Measurements from ENCODE around the gene OR11G2.
"Not testable (repeated sequence)": the region's sequence is repeated elsewhere in the genome, so short reads cannot be mapped to it uniquely, and the experiment has no call there.

Gene OR11G2, protein sequence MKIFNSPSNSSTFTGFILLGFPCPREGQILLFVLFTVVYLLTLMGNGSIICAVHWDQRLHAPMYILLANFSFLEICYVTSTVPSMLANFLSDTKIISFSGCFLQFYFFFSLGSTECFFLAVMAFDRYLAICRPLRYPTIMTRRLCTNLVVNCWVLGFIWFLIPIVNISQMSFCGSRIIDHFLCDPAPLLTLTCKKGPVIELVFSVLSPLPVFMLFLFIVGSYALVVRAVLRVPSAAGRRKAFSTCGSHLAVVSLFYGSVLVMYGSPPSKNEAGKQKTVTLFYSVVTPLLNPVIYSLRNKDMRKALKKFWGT

DNA sequence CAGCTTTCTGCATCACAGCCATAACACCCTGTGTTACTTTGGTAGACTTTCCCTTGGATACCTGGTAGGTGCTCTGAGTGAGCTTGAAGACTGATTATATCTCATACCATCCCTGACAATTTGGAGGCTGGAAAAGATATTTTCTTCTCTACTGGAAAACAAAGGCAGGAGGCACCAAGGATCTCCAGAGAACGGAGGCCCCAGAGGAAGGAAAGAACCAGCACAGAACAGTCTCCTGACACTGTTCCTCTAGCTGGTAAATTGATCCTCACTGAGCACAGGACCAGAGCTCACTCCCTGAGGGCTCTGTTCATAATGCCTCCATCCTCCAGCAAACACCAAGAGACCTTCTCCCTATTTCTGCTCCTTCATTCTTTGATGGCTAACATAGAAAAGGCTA is at the start of gene OR11G2:
TSS of gene OR11G2 (plus strand) at position 301 of the 400 bp plus-strand sequence. CDS start 6,542 bp downstream, outside the sequence.
- no peak for DNase-seq (ENCODE audit: low read depth in 2 of 2)

GRCh38 chr14:20143911-20144310 is 46.8 kb upstream of the OR11G2 start:
- DNase-seq (ENCODE audit: low read depth in 2 of 2): no peak

GRCh38 chr14:20144820-20145219 is 45.9 kb upstream of the OR11G2 start:
- no peak for DNase-seq (ENCODE audit: low read depth in 2 of 2)

- DNase-seq (ENCODE audit: low read depth in 2 of 2): no peak
These were observed 26.2 kb upstream of the OR11G2 start for GRCh38 chr14:20164462-20164861.

DNA sequence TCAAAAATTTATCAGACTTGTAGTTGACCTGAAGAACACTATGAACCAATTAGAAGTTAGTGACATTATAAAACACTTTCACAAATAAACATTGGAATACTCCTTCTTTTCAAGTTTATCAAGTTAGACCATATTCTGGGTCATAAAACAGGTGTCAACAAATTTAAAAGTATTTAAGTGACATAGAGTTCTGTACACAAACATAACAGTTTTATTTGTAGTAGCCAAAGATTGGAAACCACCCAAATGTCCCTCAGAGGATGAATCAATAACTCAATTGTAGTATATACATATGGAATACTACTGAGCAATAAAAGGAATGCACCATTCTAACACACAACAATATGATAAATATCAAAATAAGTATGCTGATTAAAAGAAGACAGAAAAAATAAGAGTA is 23.6 kb upstream of the OR11G2 start:
- no peak for DNase-seq (ENCODE audit: low read depth in 2 of 2)

GRCh38 chr14:20169852-20170251 is 20.8 kb upstream of the OR11G2 start:
- not testable (repeated sequence) for DNase-seq (ENCODE audit: low read depth in 2 of 2)

DNA sequence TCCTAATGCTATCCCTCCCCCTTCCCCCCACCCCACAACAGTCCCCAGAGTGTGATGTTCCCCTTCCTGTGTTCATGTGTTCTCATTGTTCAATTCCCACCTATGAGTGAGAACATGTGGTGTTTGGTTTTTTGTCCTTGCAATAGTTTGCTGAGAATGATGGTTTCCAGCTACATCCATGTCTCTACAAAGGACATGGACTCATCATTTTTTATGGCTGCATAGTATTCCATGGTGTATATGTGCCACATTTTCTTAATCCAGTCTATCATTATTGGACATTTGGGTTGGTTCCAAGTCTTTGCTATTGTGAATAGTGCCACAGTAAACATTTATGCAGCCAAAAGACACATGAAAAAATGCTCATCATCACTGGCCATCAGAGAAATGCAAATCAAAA is 16.5 kb upstream of the OR11G2 start:
- not testable (repeated sequence) for DNase-seq (ENCODE audit: low read depth in 2 of 2)

GRCh38 chr14:20176330-20176729 is 14.4 kb upstream of the OR11G2 start:
- no peak for DNase-seq (ENCODE audit: low read depth in 2 of 2)

DNA sequence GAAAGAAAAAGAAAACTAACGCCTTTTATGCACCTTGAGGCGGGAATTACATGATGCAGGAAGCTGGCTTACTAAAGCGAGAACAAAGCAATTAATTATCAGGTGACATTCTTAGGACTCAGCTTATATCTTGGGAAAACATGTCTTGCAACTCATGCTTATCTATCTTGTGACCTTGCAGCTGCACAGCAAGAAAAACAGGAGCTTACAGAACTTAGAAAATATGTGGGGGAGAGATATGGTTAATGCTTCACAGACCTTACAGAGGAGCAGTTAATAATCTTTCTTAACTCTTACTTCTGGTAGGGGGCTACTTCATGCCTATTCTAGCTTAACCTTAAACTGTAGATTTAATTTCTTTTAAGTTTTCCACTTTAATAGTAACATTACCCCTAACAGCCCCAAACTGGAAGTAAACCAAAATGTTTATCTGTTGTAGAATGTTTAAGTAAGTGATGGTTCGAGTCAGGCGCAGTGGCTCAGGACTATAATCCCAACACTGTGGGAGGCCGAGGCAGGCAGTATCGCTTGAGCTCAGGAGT is 13.2 kb upstream of the OR11G2 start:
- no peak for DNase-seq (ENCODE audit: low read depth in 2 of 2)

DNA sequence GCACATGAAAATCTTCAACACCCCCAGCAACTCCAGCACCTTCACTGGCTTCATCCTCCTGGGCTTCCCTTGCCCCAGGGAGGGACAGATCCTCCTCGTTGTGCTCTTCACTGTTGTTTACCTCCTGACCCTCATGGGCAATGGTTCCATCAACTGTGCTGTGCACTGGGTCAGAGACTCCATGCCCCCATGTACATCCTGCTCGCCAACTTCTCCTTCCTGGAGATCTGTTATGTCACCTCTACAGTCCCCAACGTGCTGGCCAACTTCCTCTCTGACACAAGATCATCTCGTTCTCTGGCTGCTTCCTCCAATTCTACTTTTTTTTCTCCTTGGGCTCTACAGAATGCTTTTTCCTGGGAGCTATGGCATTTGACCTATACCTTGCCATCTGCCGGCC is 11.5 kb upstream of the OR11G2 start:
- no peak for DNase-seq (ENCODE audit: low read depth in 2 of 2)

- no peak for DNase-seq (ENCODE audit: low read depth in 2 of 2)
These were observed 10.8 kb upstream of the OR11G2 start for GRCh38 chr14:20179880-20180279.

DNA sequence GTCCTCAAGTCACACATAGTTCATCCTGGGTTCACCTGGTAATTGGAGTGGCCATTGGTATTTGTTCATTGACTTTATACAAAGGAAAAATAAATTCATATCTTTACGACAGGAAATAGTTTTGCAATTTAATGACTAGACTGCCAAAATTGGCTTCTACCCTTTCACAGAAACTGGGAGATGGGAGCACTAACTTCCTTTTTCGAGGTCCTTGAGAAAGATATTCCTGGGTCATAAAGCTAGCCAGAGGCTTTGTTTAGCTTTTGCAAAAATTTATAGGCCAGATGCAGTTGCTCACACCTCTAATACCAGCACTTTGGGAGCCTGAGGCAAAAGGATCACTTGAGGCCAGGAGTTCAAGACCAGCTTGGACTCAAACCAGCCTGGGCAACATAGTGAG is 10.2 kb upstream of the OR11G2 start:
- no peak for DNase-seq (ENCODE audit: low read depth in 2 of 2)

GRCh38 chr14:20184181-20184580 is 6.5 kb upstream of the OR11G2 start:
- no peak for DNase-seq (ENCODE audit: low read depth in 2 of 2)

DNA sequence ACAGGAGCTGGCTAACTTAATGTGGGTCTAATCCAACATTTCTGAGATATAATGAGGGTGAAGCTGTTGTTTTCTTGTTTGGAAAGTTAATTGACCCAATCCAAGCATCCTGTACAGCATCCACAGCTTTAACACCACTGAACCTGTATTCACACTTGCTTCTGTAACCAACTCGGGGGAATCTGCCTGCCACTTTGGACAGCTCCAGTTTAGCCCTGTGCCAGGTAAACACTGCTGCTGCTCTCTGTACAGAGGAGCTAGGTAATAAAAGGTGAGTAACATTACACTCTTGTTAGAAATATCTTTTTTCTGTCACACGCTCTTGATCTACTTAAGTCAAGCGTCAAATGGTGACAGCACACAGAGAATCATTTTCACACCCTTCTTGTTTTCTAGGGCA is 700 bp downstream of the OR11G2 start:
- no peak for DNase-seq (ENCODE audit: low read depth in 2 of 2)

GRCh38 chr14:20194101-20194500 is 3.4 kb downstream of the OR11G2 start:
- DNase-seq (ENCODE audit: low read depth in 2 of 2): no peak

DNA sequence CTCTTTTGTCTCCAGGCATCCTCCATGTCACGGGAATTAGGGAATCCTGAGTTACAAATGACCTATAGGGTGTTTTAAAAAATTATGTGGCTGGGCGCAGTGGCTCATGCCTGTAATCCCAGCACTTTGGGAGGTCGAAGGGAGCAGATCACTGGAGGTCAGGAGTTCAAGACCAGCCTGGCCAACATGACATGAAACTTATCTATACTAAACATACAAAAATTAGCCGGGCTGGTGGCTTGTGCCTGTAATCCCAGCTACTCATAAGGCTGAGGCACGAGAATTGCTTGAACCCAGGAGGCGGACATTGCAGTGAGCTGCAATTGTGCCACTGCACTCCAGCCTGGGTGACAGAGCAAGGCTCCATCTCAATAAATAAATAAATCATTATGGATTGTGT is 4.5 kb downstream of the OR11G2 start:
- DNase-seq (ENCODE audit: low read depth in 2 of 2): not testable (repeated sequence)

GRCh38 chr14:20195911-20196310 is 5.2 kb downstream of the OR11G2 start:
- no peak for DNase-seq (ENCODE audit: low read depth in 2 of 2)

- no peak for DNase-seq (ENCODE audit: low read depth in 2 of 2)
These were observed 6.8 kb downstream of the OR11G2 start for GRCh38 chr14:20197459-20197858.

- no peak for DNase-seq (ENCODE audit: low read depth in 2 of 2)
These were observed 8.3 kb downstream of the OR11G2 start for GRCh38 chr14:20198991-20199390.

- DNase-seq (ENCODE audit: low read depth in 2 of 2): no peak
These were observed 14.0 kb downstream of the OR11G2 start for GRCh38 chr14:20204721-20205120.

DNA sequence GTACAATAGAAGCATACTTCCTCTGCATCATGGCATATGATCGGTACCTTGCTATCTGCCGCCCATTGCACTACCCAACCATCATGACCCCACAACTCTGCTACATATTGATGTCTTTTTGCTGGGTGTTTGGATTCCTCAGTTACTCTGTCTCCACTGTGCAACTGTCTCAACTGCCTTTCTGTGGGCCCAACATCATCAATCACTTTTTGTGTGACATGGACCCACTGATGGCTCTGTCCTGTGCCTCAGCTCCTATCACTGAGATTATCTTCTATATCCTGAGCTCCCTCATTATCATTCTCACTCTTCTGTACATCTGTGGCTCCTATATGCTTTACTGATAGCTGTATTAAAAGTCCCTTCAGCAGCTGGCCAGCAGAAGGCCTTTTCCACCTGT is 18.9 kb downstream of the OR11G2 start:
- no peak for DNase-seq (ENCODE audit: low read depth in 2 of 2)

DNA sequence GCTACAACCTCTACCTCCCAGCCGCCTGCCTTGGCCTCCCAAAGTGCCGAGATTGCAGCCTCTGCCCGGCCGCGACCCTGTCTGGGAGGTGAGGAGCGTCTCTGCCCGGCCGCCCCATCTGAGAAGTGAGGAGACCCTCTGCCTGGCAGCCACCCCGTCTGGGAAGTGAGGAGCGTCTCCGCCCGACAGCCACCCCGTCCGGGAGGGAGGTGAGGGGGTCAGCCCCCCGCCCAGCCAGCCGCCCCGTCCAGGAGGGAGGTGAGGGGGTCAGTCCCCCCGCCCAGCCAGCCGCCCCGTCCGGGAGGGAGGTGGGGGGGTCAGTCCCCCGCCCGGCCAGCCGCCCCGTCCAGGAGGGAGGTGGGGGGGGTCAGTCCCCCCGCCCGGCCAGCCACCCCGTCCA is 21.7 kb downstream of the OR11G2 start:
- not testable (repeated sequence) for DNase-seq (ENCODE audit: low read depth in 2 of 2)

DNA sequence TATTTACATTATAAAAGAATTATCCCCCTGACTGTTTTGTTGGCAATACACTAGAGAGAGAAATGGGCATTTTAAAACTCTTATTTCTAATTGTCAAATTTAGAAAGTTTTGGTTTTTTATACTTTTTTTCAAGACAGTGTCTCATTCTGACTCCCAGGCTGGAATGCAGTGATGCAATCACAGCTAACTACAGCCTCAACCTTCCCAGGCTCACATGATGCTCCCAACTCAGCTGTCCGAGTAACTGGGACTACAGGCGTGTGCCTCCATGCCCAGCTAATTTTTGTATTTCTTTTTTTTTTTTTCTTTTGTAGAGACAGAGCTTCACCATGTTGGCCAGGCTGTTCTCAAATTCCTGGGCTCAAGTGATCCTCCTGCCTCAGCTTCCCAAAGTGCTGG is 24.5 kb downstream of the OR11G2 start:
- no peak for DNase-seq (ENCODE audit: low read depth in 2 of 2)

DNA sequence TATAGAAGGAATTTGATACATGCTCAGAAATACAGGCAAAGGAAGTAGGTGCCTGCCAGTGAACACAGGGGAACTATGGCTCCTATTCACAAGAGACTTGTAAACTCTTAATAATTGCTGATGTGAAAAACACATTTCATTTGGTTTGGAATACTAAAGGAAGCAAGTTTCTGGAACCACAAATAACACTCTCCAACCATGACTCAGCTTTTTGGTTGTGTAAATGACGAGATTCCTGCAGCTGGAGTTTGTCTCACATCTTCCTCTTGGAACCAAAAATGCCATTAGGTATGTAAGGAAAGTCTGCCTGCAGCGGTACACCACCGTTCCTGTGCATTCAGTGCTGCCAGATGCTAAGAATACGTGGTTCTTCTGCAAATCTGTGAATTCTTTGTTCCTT is 28.3 kb downstream of the OR11G2 start:
- no peak for DNase-seq (ENCODE audit: low read depth in 2 of 2)
